Gastroesophageal sphincter (tissue), 4 donors: ENCODE data around the gene NXPH4. TPM values are rescaled to one million over a fixed set of nuclear protein-coding genes. Genes with fewer than 3 reads are reported as not detected.

Experiments used
- ATAC-seq: fragments of 150-250 bp; one replicate; pipeline ENCODE4 v1.9.1; 2016; ENCODE audit warnings: mild to moderate bottlenecking, moderate library complexity
- H3K27ac ChIP-seq, 4 donors: fragments of 200-600 bp; sonication (generic) in 3 of 4; 1 replicate in 3 of 4; 2 replicates in 1 of 4; pipeline ENCODE4 v1.5.1; 2016 to 2019
- H3K27me3 ChIP-seq: fragments of 200-600 bp; sonication (generic); one replicate; pipeline ENCODE4 v1.5.1; 2019
- H3K36me3 ChIP-seq, 2 donors: fragments of 200-600 bp; sonication (generic); one replicate each; pipeline ENCODE4 v1.5.1; 2019; ENCODE audit warnings: control low read depth in 1 of 2
- H3K4me1 ChIP-seq, 3 donors: fragments of 200-600 bp; sonication (generic); 1 replicate in 2 of 3; 2 replicates in 1 of 3; pipeline ENCODE4 v1.5.1; 2016 to 2019; ENCODE audit warnings: control low read depth in 2 of 3
- H3K4me3 ChIP-seq, 2 donors: fragments of 200-600 bp; sonication (generic); one replicate each; pipeline ENCODE4 v1.5.1; 2019; ENCODE audit warnings: mild to moderate bottlenecking in 1 of 2, moderate library complexity in 1 of 2
- H3K9me3 ChIP-seq, 3 donors: fragments of 200-600 bp; sonication (generic); one replicate each; pipeline ENCODE4 v1.5.1; 2017 to 2019; ENCODE audit warnings: control low read depth in 2 of 3
- CTCF ChIP-seq, 4 experiments: fragments of 200-600 bp in 2 of 4; fragments of 450-650 bp in 2 of 4; sonication (generic) in 1 of 4; IDR thresholded peaks; one replicate each; pipeline ENCODE4 v1.5.1; 2017 to 2019; ENCODE audit warnings: antibody characterized with exemption in 4 of 4, mild to moderate bottlenecking in 2 of 4, moderate library complexity in 2 of 4
- EP300 ChIP-seq: sonication (generic); formaldehyde crosslinking; IDR thresholded peaks from one replicate; pipeline ENCODE4 v1.6.1; 2017; ENCODE audit warnings: antibody characterized with exemption, mild to moderate bottlenecking
- POLR2A ChIP-seq, 2 donors: fragments of 450-650 bp; IDR thresholded peaks; one replicate each; pipeline ENCODE4 v1.6.1; 2017; ENCODE audit warnings: antibody characterized with exemption in 2 of 2, mild to moderate bottlenecking in 2 of 2, moderate library complexity in 1 of 2
- POLR2AphosphoS5 ChIP-seq: sonication (generic); formaldehyde crosslinking; IDR thresholded peaks from one replicate; pipeline ENCODE4 v1.6.1; 2017; ENCODE audit warnings: antibody characterized with exemption
- WGBS, 2 donors: methylation state at CpG; one replicate each; pipeline ENCODE4 v1.1.5; 2018; ENCODE audit warnings: low coverage in 1 of 2; 5-methylcytosine and 5-hydroxymethylcytosine counted together
- total RNA-seq, 4 donors: library from RNA; depleted of rRNA; stranded (reverse); fragments of >200 nt; gene quantifications; one replicate each; pipeline ENCODE4 v1.1.0, GENCODE V29; 2016

Gene NXPH4
- total RNA-seq, 4 donors from 2014 or later: 1.1 TPM; not detected in 3

- H3K9me3 ChIP-seq: no peaks in the 10 kb centered on the region
- TF ChIP-seq CTCF (IDR thresholded peaks at IDR 0.05) (no peak), EP300 (no peak), POLR2AphosphoS5 (no peak), POLR2A (IDR thresholded peaks at IDR 0.05) (no peak)
- peaks cover 0 to 56% (median 17%) of the 10 kb centered on the region in 3 donors for H3K4me1 ChIP-seq
- no peaks in the 10 kb centered on the region for H3K36me3 ChIP-seq
- no peak for ATAC-seq
- H3K27me3 ChIP-seq: peaks cover 90% of the 10 kb centered on the region
- WGBS, 2 donors: 83 to 100% methylated on average over 1 to 2 of the region's 5 CpGs
- no peak overlapping the region for H3K4me3 ChIP-seq
- no peak overlapping the region for H3K27ac ChIP-seq
Measured at GRCh38 chr12:57218030-57218853, 1.6 kb downstream of the NXPH4 start.

GRCh38 chr12:57219205-57219992 is 2.8 kb downstream of the NXPH4 start:
- Histone ChIP-seq H3K9me3 (no peaks in the 10 kb centered on the region), H3K27me3 (peaks cover 99% of the 10 kb centered on the region), H3K27ac (no peak overlapping the region), H3K4me3 (no peak overlapping the region), H3K36me3 (no peaks in the 10 kb centered on the region), H3K4me1 (peaks cover 0 to 45% (median 14%) of the 10 kb centered on the region in 3 donors)
- 60 to 67% methylated on average over 6 of the region's 14 CpGs for WGBS, 2 donors
- ATAC-seq: no peak
- TF ChIP-seq POLR2AphosphoS5: no peak
- no peak for TF ChIP-seq CTCF (IDR thresholded peaks at IDR 0.05)
- TF ChIP-seq POLR2A (IDR thresholded peaks at IDR 0.05): no peak
- no peak for TF ChIP-seq EP300

- 12 to 28% methylated on average over 5 to 17 of the region's 38 CpGs for WGBS, 2 donors
- Histone ChIP-seq H3K27me3 (peaks cover 99% of the 10 kb centered on the region), H3K4me1 (peaks cover 0 to 44% (median 14%) of the 10 kb centered on the region in 3 donors), H3K36me3 (no peaks in the 10 kb centered on the region), H3K4me3 (no peak overlapping the region), H3K9me3 (no peaks in the 10 kb centered on the region), H3K27ac (no peak overlapping the region)
- no peak for ATAC-seq
- no peak for TF ChIP-seq POLR2AphosphoS5
- no peak for TF ChIP-seq EP300
- no peak for TF ChIP-seq CTCF (IDR thresholded peaks at IDR 0.05)
Measured at GRCh38 chr12:57219993-57220754, 3.6 kb downstream of the NXPH4 start.

GRCh38 chr12:57220770-57221168 is 4.2 kb downstream of the NXPH4 start:
- TF ChIP-seq CTCF (IDR thresholded peaks at IDR 0.05): no peak
- WGBS, 2 donors: 56 to 86% methylated on average over 1 of the region's 1 CpG
- Histone ChIP-seq H3K4me3 (no peak overlapping the region), H3K9me3 (no peaks in the 10 kb centered on the region), H3K27ac (no peak overlapping the region), H3K36me3 (no peaks in the 10 kb centered on the region), H3K27me3 (peaks cover 99% of the 10 kb centered on the region), H3K4me1 (peaks cover 0 to 44% (median 14%) of the 10 kb centered on the region in 3 donors)
- ATAC-seq: no peak
